GM18526 (cell line): ENCODE measurements around the gene RPL13.

Experiments used
- POLR2A ChIP-seq: IDR thresholded peaks from 3 replicates; pipeline ENCODE4 v1.6.1; 2011; ENCODE audit not compliant: insufficient read length; ENCODE audit errors: extremely low read depth

The RPL13 gene

GRCh38 chr16:89613231-89613953 is 52.9 kb downstream of the RPL13 start, which contains the start of gene DPEP1:
DPEP1 (plus strand) TSS chr16:89613642; CDS start chr16:89630411, 16,769 bp downstream.
- no peak for TF ChIP-seq POLR2A

GRCh38 chr16:89613954-89614459 is 53.5 kb downstream of the RPL13 start:
- no peak for TF ChIP-seq POLR2A
